GM12801 (cell line): ENCODE data around the gene TEAD1.

Experiments
- TF ChIP-seq, protein P1 (sequence below): IDR thresholded peaks from one replicate; pipeline ENCODE4 v1.5.1; 2011; ENCODE audit warnings: control low read depth; ENCODE audit not compliant: insufficient read length; ENCODE audit errors: extremely low read depth

The TEAD1 gene

DNA sequence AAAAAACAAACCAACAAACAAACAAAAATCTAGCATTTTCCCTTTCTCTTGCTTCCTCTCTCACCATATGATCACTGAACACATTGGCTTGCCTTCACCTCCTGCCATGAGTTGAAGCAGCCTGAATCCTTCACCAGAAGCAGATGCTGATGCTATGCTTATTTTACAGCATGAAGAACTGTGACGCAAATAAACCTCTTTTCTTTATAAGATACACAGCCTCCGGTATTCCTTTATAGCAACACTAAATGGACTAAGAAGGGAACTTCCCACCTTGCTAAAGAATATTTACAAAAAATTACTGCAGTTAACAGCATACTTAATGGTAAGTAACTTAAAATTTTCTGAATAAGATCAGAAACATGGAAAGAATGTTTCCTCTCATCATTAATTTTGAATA lies 27.7 kb upstream of the TEAD1 start:
- TF ChIP-seq, protein P1, sequence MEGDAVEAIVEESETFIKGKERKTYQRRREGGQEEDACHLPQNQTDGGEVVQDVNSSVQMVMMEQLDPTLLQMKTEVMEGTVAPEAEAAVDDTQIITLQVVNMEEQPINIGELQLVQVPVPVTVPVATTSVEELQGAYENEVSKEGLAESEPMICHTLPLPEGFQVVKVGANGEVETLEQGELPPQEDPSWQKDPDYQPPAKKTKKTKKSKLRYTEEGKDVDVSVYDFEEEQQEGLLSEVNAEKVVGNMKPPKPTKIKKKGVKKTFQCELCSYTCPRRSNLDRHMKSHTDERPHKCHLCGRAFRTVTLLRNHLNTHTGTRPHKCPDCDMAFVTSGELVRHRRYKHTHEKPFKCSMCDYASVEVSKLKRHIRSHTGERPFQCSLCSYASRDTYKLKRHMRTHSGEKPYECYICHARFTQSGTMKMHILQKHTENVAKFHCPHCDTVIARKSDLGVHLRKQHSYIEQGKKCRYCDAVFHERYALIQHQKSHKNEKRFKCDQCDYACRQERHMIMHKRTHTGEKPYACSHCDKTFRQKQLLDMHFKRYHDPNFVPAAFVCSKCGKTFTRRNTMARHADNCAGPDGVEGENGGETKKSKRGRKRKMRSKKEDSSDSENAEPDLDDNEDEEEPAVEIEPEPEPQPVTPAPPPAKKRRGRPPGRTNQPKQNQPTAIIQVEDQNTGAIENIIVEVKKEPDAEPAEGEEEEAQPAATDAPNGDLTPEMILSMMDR = no peak

DNA sequence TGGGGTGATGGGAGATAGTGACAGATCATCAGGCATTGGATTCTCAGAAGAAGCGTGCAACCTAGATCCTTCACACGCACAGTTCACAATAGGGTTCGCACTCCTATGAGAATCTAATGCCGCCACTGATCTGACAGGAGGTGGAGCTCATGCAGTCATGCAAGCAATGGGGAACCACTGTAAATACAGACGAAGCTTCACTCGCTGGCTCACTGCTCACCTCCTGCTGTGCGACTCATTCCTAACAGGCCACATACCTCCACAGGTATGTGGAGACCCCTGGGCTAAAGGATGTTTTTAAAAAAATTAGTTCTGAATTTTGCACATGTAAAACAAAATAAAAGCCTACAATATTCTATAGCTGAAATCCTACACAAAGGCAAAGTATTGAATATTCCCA lies 20.5 kb upstream of the TEAD1 start:
- TF ChIP-seq, protein P1 = no peak

DNA sequence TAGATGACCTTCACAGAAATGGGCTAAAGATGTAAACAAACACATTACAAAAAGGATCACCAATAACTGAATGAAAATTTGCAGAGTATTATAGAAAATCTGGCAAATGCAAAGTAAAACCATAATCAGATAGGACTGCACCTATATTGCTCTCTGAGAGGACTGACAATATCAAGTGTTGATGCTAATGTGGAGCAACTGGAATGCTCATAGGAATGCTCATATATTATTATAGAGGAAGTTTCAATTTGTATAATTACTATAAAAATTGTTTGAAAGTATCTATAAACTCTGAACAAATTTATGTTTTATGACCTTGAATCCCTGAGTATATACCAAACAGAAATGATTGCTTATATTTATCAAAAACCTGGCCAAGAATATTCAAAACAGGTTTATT lies 18.4 kb upstream of the TEAD1 start:
- TF ChIP-seq, protein P1 = no peak

DNA sequence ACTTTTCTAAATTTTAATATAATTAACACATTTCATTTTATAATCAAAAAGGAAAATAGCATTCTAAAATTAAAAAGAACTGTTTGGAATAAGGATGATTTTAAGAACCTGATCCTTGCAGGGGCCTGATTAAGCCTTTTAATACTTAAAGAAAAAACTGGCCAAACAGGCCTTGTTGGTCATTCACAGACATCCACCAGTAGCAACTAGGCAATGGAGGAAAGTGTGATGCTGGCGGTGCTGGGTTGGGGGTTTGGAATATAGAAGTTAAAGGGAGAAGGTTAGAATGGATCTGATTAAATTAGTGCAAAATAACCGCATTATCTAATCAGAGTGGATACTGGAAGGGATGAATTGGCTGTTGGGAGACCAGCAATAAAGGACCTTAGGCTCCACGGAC lies 16.9 kb upstream of the TEAD1 start:
- TF ChIP-seq, protein P1 = no peak

DNA sequence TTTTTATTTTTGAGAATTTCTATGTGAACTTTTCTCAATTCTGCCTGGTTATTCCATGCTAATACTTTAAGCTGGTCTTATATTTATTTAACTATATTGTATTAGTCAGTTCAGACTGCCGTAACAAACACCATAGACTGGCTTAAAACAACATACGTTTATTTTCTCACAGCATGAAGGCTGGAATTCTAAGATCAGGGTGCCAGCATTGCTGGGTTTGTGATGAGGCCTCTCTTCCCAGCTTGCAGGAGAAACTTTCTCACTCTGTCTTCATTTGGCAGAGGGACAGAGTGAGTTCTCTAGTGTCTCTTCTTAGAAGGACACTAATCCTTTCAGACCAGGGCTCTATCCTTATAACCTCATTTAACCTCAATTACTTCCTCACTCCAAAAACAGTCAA lies 16.2 kb upstream of the TEAD1 start:
- TF ChIP-seq, protein P1 = no peak

DNA sequence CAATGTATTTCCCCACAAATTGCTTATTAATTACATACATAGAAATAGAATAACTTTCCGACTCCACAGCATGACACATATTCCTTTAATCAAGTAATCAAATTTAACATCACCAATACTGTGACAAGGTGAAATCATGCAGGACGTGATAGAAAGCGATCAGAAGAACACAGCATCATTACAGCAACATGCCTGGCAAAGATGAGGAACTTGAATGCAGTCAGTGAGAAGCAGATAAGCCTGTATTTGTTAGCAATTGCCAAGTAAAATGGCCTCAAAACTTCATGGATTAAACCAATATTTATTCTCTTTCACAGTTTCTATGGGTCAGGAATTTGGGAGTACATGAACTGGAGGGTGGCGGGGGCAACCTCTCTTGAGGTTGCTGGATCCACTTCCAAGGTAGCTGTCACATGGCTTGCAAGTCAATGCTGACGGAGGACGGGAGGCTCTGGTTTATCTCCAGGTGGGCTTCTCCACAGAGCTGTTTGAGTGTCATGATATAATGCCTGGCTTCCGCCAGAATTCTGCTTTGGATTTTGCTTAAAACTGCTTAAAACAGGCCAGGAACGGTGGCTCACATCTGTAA lies 12.0 kb upstream of the TEAD1 start:
- TF ChIP-seq, protein P1 = no peak

DNA sequence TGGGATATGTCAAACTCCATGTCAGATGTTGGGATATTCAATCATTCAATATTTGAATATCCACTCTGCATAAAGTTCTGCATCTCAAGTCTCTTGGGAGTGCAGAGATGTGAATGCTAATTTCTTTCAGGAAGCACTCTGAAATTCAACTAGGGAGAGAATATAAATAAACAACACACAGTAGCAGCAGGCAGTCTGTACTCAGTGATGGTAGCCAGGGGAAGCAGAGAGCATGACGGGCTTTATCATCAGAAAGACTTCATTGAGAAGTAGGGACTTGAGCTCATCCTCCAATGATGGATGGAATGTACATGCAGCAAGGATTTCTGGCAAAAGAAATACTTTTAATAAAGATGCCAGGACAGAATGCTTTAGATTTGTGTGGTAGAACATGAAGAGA lies 9.8 kb upstream of the TEAD1 start:
- TF ChIP-seq, protein P1 = no peak

DNA sequence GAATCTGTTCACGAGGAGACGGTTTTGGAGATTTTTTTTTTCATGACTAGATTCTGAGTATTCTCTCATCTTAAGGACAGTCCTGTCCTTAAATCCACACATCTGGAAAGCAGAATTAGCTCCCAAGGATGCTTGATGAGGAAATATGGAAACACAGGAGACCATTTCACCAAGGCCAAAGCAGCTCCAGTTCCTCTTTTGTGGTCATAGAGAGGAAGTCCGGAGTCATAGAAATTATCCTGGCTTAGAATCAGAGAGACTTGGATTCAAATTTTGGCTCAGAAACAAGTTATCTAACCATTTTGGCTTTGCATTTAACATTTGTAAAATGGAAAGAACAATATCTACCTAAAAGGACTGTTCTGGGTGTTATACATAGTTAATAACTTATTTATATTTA lies 7.3 kb upstream of the TEAD1 start:
- TF ChIP-seq, protein P1 = no peak
